Urinary bladder (tissue), 4 donors: ENCODE data around the gene GTF3C1. TPM values are rescaled to one million over a fixed set of nuclear protein-coding genes. Genes with fewer than 3 reads are reported as not detected.

ENCODE experiments used
- DNase-seq: peaks from one replicate; pipeline ENCODE4 v3.0.0-alpha.2; 2015; ENCODE audit errors: extremely low spot score
- H3K27ac ChIP-seq: one replicate; pipeline ENCODE4 v1.5.1; 2013; ENCODE audit warnings: low read depth, mild to moderate bottlenecking, moderate library complexity
- H3K36me3 ChIP-seq: one replicate; pipeline ENCODE4 v1.6.1; 2013; ENCODE audit warnings: mild to moderate bottlenecking, moderate library complexity; ENCODE audit not compliant: insufficient read depth
- H3K4me1 ChIP-seq: one replicate; pipeline ENCODE4 v1.6.1; 2013; ENCODE audit warnings: mild to moderate bottlenecking, moderate library complexity; ENCODE audit not compliant: insufficient read depth
- H3K4me3 ChIP-seq: one replicate; pipeline ENCODE4 v1.5.1; 2013; ENCODE audit warnings: low read depth, low read length
- WGBS: extraction: QIAGEN DNeasy Blood & Tissue Kit; methylation state at CpG from one replicate; pipeline ENCODE4 v1.1.7; 2013; 5-methylcytosine and 5-hydroxymethylcytosine counted together
- polyA plus RNA-seq: library from polyadenylated mRNA; stranded (reverse); fragments of 200-250 nt; gene quantifications from one replicate; pipeline ENCODE4 v1.2.3, GENCODE V29; 2013
- total RNA-seq: library from RNA; depleted of rRNA; stranded (reverse); fragments of >200 nt; gene quantifications from one replicate; pipeline ENCODE4 v1.2.3, GENCODE V29; 2014
- donor health status: healthy with polysubstance abuse.
- donor health status: healthy.

Gene GTF3C1
- total and polyA plus RNA-seq, 2 donors, result 43.4 to 55.5 TPM

GRCh38 chr16:27499659-27500055, 50.1 kb downstream of the GTF3C1 start:
- no peak for DNase-seq
- Histone ChIP-seq H3K36me3 (peaks cover 9% of the 10 kb centered on the region), H3K4me1 (no peaks in the 10 kb centered on the region), H3K4me3 (no peak overlapping the region), H3K27ac (no peak overlapping the region)
- 94% methylated on average over 9 of the region's 9 CpGs for WGBS

GRCh38 chr16:27498916-27499658, 50.6 kb downstream of the GTF3C1 start:
- H3K36me3 ChIP-seq, result peaks cover 9% of the 10 kb centered on the region
- H3K27ac ChIP-seq, result no peak overlapping the region
- H3K4me1 ChIP-seq, result no peaks in the 10 kb centered on the region
- no peak for DNase-seq
- 83% methylated on average over 14 of the region's 14 CpGs for WGBS
- H3K4me3 ChIP-seq, result no peak overlapping the region

- WGBS, result 95% methylated on average over 9 of the region's 9 CpGs
- DNase-seq, result no peak
- Histone ChIP-seq H3K4me1 (no peaks in the 10 kb centered on the region), H3K27ac (no peak overlapping the region), H3K36me3 (peaks cover 9% of the 10 kb centered on the region), H3K4me3 (no peak overlapping the region)
Measured at GRCh38 chr16:27498031-27498825, 51.5 kb downstream of the GTF3C1 start.

GRCh38 chr16:27495191-27495590, 54.5 kb downstream of the GTF3C1 start:
- Histone ChIP-seq H3K4me1 (no peaks in the 10 kb centered on the region), H3K4me3 (no peak overlapping the region), H3K36me3 (peaks cover 5% of the 10 kb centered on the region), H3K27ac (no peak overlapping the region)
- 67% methylated on average over 13 of the region's 13 CpGs for WGBS
- no peak for DNase-seq

GRCh38 chr16:27492588-27492979, 57.1 kb downstream of the GTF3C1 start:
- Histone ChIP-seq H3K27ac (no peak overlapping the region), H3K4me3 (no peak overlapping the region), H3K36me3 (peaks cover 1% of the 10 kb centered on the region), H3K4me1 (no peaks in the 10 kb centered on the region)
- 90% methylated on average over 11 of the region's 11 CpGs for WGBS
- DNase-seq, result no peak

GRCh38 chr16:27491894-27492587, 57.7 kb downstream of the GTF3C1 start:
- Histone ChIP-seq H3K4me3 (no peak overlapping the region), H3K4me1 (no peaks in the 10 kb centered on the region), H3K36me3 (no peaks in the 10 kb centered on the region), H3K27ac (no peak overlapping the region)
- DNase-seq, result no peak
- 89% methylated on average over 16 of the region's 16 CpGs for WGBS

GRCh38 chr16:27489906-27490305, 59.8 kb downstream of the GTF3C1 start:
- WGBS, result 95% methylated on average over 7 of the region's 7 CpGs
- Histone ChIP-seq H3K36me3 (peaks cover 2% of the 10 kb centered on the region), H3K27ac (no peak overlapping the region), H3K4me3 (no peak overlapping the region), H3K4me1 (no peaks in the 10 kb centered on the region)
- DNase-seq, result no peak

GRCh38 chr16:27489421-27489820, 60.3 kb downstream of the GTF3C1 start:
- DNase-seq, result no peak
- WGBS, result 95% methylated on average over 21 of the region's 21 CpGs
- Histone ChIP-seq H3K4me1 (no peaks in the 10 kb centered on the region), H3K36me3 (peaks cover 2% of the 10 kb centered on the region), H3K27ac (no peak overlapping the region), H3K4me3 (no peak overlapping the region)

- no peak overlapping the region for H3K27ac ChIP-seq
- 96% methylated on average over 3 of the region's 3 CpGs for WGBS
- H3K36me3 ChIP-seq, result peaks cover 10% of the 10 kb centered on the region
- no peak for DNase-seq
- no peak overlapping the region for H3K4me3 ChIP-seq
- H3K4me1 ChIP-seq, result no peaks in the 10 kb centered on the region
Measured at GRCh38 chr16:27486760-27487159, 63.0 kb downstream of the GTF3C1 start.

- Histone ChIP-seq H3K4me3 (no peak overlapping the region), H3K36me3 (peaks cover 10% of the 10 kb centered on the region), H3K27ac (no peak overlapping the region), H3K4me1 (no peaks in the 10 kb centered on the region)
- no peak for DNase-seq
- 87% methylated on average over 8 of the region's 8 CpGs for WGBS
Measured at GRCh38 chr16:27486344-27486743, 63.4 kb downstream of the GTF3C1 start.

GRCh38 chr16:27485811-27486210, 63.9 kb downstream of the GTF3C1 start:
- H3K4me1 ChIP-seq, result no peaks in the 10 kb centered on the region

GRCh38 chr16:27485126-27485525, 64.6 kb downstream of the GTF3C1 start:
- WGBS, result 93% methylated on average over 9 of the region's 9 CpGs
- Histone ChIP-seq H3K4me1 (no peaks in the 10 kb centered on the region), H3K36me3 (peaks cover 12% of the 10 kb centered on the region), H3K4me3 (no peak overlapping the region), H3K27ac (no peak overlapping the region)
- DNase-seq, result no peak

More at GRCh38 chr16:27485811-27486210, 63.9 kb downstream of the GTF3C1 start:
- WGBS, result 95% methylated on average over 11 of the region's 11 CpGs
- peaks cover 11% of the 10 kb centered on the region for H3K36me3 ChIP-seq
- H3K27ac ChIP-seq, result no peak overlapping the region
- no peak for DNase-seq
- no peak overlapping the region for H3K4me3 ChIP-seq

- DNase-seq, result no peak
- peaks cover 12% of the 10 kb centered on the region for H3K36me3 ChIP-seq
- no peak overlapping the region for H3K4me3 ChIP-seq
Measured at GRCh38 chr16:27483624-27484023, 66.1 kb downstream of the GTF3C1 start.

GRCh38 chr16:27483088-27483437, 66.7 kb downstream of the GTF3C1 start:
- no peak overlapping the region for H3K27ac ChIP-seq
- DNase-seq, result no peak
- peaks cover 12% of the 10 kb centered on the region for H3K36me3 ChIP-seq

More at GRCh38 chr16:27483624-27484023, 66.1 kb downstream of the GTF3C1 start:
- Histone ChIP-seq H3K27ac (no peak overlapping the region), H3K4me1 (no peaks in the 10 kb centered on the region)
- WGBS, result 95% methylated on average over 5 of the region's 5 CpGs

More at GRCh38 chr16:27483088-27483437, 66.7 kb downstream of the GTF3C1 start:
- WGBS, result 91% methylated on average over 5 of the region's 5 CpGs
- Histone ChIP-seq H3K4me1 (no peaks in the 10 kb centered on the region), H3K4me3 (no peak overlapping the region)
